Measurements from ENCODE around the gene TOB1.

GRCh38 chr17:50848711-50849110, 17.4 kb downstream of the TOB1 start:
- no peak for TF ChIP-seq POLR2AphosphoS5 (IDR thresholded peaks at IDR 0.05)
- TF ChIP-seq, protein P1, sequence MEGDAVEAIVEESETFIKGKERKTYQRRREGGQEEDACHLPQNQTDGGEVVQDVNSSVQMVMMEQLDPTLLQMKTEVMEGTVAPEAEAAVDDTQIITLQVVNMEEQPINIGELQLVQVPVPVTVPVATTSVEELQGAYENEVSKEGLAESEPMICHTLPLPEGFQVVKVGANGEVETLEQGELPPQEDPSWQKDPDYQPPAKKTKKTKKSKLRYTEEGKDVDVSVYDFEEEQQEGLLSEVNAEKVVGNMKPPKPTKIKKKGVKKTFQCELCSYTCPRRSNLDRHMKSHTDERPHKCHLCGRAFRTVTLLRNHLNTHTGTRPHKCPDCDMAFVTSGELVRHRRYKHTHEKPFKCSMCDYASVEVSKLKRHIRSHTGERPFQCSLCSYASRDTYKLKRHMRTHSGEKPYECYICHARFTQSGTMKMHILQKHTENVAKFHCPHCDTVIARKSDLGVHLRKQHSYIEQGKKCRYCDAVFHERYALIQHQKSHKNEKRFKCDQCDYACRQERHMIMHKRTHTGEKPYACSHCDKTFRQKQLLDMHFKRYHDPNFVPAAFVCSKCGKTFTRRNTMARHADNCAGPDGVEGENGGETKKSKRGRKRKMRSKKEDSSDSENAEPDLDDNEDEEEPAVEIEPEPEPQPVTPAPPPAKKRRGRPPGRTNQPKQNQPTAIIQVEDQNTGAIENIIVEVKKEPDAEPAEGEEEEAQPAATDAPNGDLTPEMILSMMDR (IDR thresholded peaks at IDR 0.05), result no peak
